Measurements from ENCODE around the gene NOS1. TPM values are rescaled to one million over a fixed set of nuclear protein-coding genes. Genes with fewer than 3 reads are reported as not detected.

The NOS1 gene
- total RNA-seq, 2 donors from 2014 or later, result 2.6 to 8.3 TPM

GRCh38 chr12:117344716-117345115 is 16.7 kb downstream of the NOS1 start:
- no peak overlapping the region for H3K4me3 ChIP-seq
- no peaks in the 10 kb centered on the region for H3K4me1 ChIP-seq (replicated peaks)
- no peak for DNase-seq (ENCODE audit: low spot score)
- H3K9me3 ChIP-seq, result no peaks in the 10 kb centered on the region
- H3K27ac ChIP-seq, result no peak overlapping the region
- TF ChIP-seq POLR2AphosphoS5 (IDR thresholded peaks at IDR 0.05), result peak; percentile 41
- no peak for TF ChIP-seq POLR2A (IDR thresholded peaks at IDR 0.05)
- intact Hi-C loops (cut with DNase I), result no loop called here
- no peaks in the 10 kb centered on the region for H3K36me3 ChIP-seq
- H3K27me3 ChIP-seq (replicated peaks; ENCODE audit: insufficient read depth), result no peaks in the 10 kb centered on the region
- 46% methylated on average over 5 of the region's 5 CpGs for WGBS

GRCh38 chr12:117343849-117344248 is 17.6 kb downstream of the NOS1 start:
- no peaks in the 10 kb centered on the region for H3K27me3 ChIP-seq (replicated peaks; ENCODE audit: insufficient read depth)
- no peaks in the 10 kb centered on the region for H3K9me3 ChIP-seq
- WGBS, result 88% methylated on average over 1 of the region's 1 CpG
- no peaks in the 10 kb centered on the region for H3K4me1 ChIP-seq (replicated peaks)
- H3K4me3 ChIP-seq, result no peak overlapping the region
- no peak overlapping the region for H3K27ac ChIP-seq
- intact Hi-C loops (cut with DNase I), result no loop called here
- no peak for TF ChIP-seq POLR2AphosphoS5 (IDR thresholded peaks at IDR 0.05)
- no peak for TF ChIP-seq CTCF (IDR thresholded peaks at IDR 0.05)
- no peak for TF ChIP-seq POLR2A (IDR thresholded peaks at IDR 0.05)
- H3K36me3 ChIP-seq, result no peaks in the 10 kb centered on the region
- DNase-seq (ENCODE audit: low spot score), result no peak

GRCh38 chr12:117343296-117343695 is 18.1 kb downstream of the NOS1 start:
- Histone ChIP-seq H3K27me3 (replicated peaks; ENCODE audit: insufficient read depth) (no peaks in the 10 kb centered on the region), H3K4me1 (replicated peaks) (no peaks in the 10 kb centered on the region), H3K9me3 (no peaks in the 10 kb centered on the region), H3K27ac (no peak overlapping the region), H3K36me3 (no peaks in the 10 kb centered on the region), H3K4me3 (no peak overlapping the region)
- no peak for TF ChIP-seq CTCF (IDR thresholded peaks at IDR 0.05)
- WGBS, result 31% methylated on average over 4 of the region's 4 CpGs
- intact Hi-C loops (cut with DNase I), result no loop called here
- DNase-seq (ENCODE audit: low spot score), result no peak

GRCh38 chr12:117342682-117343081 is 18.7 kb downstream of the NOS1 start:
- no peaks in the 10 kb centered on the region for H3K27me3 ChIP-seq (replicated peaks; ENCODE audit: insufficient read depth)
- 17% methylated on average over 2 of the region's 2 CpGs for WGBS
- TF ChIP-seq POLR2AphosphoS5 (IDR thresholded peaks at IDR 0.05), result no peak
- TF ChIP-seq POLR2A (IDR thresholded peaks at IDR 0.05), result no peak
- no peak for TF ChIP-seq CTCF (IDR thresholded peaks at IDR 0.05)
- intact Hi-C loops (cut with DNase I), result no loop called here
- H3K9me3 ChIP-seq, result no peaks in the 10 kb centered on the region
- H3K27ac ChIP-seq, result no peak overlapping the region
- no peaks in the 10 kb centered on the region for H3K4me1 ChIP-seq (replicated peaks)
- no peak overlapping the region for H3K4me3 ChIP-seq
- DNase-seq (ENCODE audit: low spot score), result no peak
- no peaks in the 10 kb centered on the region for H3K36me3 ChIP-seq

GRCh38 chr12:117342247-117342646 is 19.2 kb downstream of the NOS1 start:
- Histone ChIP-seq H3K27me3 (replicated peaks; ENCODE audit: insufficient read depth) (no peaks in the 10 kb centered on the region), H3K36me3 (no peaks in the 10 kb centered on the region), H3K27ac (no peak overlapping the region), H3K4me1 (replicated peaks) (no peaks in the 10 kb centered on the region), H3K4me3 (no peak overlapping the region), H3K9me3 (no peaks in the 10 kb centered on the region)
- no peak for DNase-seq (ENCODE audit: low spot score)
- intact Hi-C loops (cut with DNase I), result no loop called here
- TF ChIP-seq POLR2A (IDR thresholded peaks at IDR 0.05), result no peak
- no peak for TF ChIP-seq CTCF (IDR thresholded peaks at IDR 0.05)
- no peak for TF ChIP-seq POLR2AphosphoS5 (IDR thresholded peaks at IDR 0.05)
- 93% methylated on average over 4 of the region's 4 CpGs for WGBS
